GM19238 (cell line): ENCODE measurements around the gene GCH1.
"Not testable (repeated sequence)": the region's sequence is repeated elsewhere in the genome, so short reads cannot be mapped to it uniquely, and the experiment has no call there.

ENCODE experiments used
- DNase-seq: peaks from one replicate; pipeline ENCODE4 v3.0.0; 2011; ENCODE audit warnings: low spot score; ENCODE audit not compliant: insufficient read length

GCH1 gene, protein sequence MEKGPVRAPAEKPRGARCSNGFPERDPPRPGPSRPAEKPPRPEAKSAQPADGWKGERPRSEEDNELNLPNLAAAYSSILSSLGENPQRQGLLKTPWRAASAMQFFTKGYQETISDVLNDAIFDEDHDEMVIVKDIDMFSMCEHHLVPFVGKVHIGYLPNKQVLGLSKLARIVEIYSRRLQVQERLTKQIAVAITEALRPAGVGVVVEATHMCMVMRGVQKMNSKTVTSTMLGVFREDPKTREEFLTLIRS

DNA sequence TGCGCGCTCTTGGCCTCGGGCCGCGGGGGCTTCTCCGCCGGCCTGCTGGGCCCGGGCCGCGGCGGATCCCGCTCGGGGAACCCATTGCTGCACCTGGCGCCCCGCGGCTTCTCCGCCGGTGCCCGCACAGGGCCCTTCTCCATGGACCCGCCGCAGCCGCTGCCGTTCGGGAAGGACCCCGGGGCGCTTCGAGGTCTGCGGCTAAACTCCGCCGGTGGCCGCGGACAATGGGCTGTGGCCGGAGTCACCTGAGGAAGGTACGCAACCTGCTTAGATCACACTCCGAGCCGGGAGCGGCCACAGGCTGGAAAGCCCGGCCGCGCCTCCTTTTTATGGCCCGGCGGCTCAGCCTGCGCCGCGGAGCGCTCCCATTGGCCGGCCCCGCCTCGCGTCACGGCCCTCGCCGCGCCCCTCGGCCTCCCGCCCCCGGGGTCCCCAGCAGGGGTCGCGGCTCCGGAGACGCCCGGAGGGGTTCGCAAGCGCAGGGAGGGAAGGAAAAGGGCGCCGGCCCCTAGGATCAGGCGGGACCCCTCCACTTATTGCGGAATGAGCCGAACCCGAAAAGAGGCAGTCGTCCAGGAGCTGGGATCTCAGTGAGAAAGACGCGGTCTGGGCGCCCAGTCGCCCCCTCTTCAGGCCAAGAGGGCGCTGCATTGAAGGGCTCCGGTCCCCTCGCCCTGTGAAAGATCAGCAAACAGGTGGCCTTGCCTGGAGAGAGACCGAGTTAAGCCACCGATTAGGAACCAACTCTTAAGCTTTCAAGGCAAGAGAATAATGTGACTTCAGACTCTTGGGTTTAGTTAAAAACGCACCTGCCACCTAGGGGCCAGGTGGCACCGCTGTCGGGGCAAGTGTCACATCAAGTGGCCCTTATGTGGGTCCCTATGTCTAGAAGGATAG, at the start of gene GCH1:
GCH1 (minus strand) TSS at position 306 of the 900 bp plus-strand sequence; CDS start at position 143, 163 bp downstream.
- peak; percentile 55 for DNase-seq

DNA sequence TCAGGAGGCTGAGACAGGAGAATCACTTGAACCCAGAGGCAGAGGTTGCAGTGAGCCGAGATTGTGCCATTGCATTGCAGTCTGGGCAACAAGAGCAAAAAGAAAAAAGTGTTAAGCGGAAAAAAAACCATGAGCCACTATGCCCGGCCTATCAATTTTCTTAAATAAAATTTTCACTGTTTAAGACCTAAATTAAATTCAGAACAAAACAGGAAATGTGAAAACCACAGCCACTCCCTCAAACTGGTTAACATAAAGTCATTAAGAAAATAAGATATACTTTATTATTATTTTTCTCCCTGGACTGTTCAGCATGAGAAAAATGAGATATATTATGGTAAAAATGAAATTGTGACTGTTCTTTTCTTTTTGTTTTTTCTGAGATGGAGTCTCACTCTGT, 44.6 kb upstream of the GCH1 start:
- no peak for DNase-seq

DNA sequence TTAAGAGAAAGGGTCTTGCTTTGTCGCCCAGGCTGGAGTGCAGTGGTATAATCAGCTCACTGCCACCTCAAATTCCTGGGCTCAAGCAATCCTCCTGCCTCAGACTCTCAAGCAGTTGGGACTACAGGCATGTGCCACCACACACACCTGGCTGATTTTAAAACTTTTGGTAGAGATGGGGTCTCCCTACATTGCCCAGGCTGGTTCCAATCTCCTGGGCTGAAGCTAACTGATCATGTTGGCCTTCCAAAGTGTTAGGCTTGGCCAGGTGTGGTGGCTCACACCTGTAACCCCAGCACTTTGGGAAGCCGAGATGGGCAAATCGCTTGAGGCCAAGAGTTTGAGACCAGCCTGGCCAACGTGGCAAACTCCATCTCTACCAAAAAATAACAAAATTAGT, 43.9 kb upstream of the GCH1 start:
- DNase-seq: no peak

DNA sequence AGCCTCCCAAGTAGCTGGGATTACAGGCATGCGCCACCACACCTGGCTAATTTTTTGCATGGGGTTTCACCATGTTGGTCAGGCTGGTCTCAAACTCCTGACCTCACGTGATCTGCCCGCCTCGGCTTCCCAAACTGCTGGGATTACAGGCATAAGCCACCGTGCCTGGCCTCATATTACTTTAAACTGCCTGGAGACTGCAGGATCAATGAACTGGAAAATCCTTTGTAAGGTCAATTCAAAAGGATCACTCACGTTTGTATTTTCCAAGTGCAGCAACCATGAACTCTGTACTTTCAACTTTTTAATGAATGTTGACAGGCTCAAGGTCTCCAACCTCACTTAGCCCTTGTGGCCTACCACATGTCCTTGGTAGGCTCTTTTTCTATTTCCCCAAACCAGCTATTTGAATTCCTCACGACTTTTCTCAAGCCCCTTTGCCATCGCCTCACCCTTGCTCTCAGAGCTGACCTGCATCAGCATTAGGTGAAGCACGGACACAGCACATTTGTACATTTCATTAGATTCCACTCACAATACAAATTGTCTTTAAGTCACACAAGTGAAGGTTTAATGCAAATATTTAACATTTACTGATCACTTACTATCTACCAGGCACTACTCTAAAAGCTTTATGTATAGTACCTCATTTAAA, 42.2 kb upstream of the GCH1 start:
- DNase-seq: no peak

DNA sequence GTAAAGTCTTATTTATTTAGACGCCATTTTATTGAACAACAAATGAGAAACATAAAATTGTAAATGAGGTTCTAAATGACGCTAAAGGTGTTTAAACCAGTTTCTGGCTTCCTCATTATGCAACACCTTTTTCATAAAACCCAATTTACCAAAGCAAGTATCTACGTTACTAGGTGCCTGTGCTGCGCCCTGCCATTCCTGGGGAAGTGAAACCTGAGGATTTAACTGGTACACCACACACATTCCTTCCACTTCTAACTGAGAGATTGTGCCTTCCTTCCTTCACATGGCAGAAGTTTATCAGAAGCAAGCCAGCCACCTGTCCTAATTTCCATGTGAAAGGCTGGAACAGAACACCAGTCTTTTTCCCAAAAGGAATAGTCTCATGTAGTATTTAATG, 40.3 kb upstream of the GCH1 start:
- DNase-seq: no peak

DNA sequence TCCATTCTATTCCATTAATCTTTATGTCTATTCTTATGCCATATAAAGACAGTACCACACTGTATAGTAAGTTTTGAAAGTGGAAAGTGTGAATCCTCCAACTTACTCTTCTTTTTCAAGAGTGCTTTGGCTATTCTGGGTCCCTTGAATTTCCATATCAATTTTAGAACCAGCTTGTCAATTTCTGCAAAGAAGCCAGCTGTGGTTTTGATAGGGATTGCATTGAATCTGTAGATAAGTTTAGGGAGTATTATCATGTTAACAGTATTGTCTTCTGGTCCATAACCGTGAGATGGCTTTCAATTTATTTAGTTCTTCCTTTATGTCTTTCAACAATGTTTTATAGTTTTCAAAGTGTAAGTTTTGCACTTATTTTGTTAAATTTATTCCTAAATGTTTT, 34.2 kb upstream of the GCH1 start:
- DNase-seq: no peak

DNA sequence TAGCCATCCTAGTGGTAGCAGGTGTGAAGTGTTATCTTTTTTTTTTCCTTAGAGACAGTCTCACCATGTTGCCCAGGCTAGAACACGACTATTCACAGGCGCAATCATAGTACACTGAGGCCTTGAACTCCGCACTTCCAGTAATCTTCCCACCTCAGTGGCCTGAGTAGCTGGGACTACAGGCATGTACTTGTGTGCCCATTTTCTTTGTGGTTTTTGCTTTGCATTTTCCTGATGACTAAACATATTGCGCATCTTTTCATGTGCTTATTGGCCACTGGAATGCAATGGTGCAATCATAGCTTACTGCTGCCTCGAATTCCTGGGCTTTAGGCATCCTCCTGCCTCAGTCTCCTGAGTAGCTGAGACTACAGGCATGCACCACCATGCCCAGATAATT, 33.3 kb upstream of the GCH1 start:
- DNase-seq: no peak

DNA sequence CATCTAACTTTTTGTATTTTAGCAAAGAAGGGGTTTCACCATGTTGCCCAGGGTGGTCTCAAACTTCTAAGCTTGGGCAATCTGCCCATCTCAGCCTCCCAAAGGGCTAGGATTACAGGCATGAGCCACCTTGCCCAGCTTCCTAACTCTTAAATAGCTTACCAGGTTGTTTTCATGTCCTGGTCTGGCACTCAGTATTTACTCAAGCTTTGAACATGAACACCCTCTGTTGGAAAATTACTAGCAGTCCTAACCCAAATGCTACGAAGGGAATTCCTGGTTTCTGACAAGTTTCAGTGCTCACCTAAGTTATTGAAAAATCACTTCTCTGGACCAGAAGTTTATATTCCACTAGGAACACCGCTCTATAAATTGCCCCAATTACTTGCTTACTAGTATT, 32.5 kb upstream of the GCH1 start:
- no peak for DNase-seq

DNA sequence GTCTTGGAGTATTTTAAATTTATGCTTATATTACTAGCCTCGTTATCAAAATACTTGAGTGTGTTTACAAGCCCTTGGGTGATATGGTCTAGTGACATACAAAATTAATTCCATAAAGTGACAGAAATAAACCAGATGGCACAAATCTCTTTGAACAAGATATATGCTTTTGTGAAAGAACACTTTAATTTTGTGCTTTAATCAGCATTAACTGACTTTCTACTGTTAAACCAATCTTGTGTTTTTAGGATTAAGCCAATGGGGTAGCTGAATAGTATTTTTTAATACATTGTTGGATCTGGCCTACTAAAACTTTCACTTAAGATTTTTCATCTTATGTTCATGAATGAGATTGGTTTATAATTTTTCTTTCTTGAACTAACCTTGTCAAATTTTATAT, 30.4 kb upstream of the GCH1 start:
- DNase-seq: no peak

DNA sequence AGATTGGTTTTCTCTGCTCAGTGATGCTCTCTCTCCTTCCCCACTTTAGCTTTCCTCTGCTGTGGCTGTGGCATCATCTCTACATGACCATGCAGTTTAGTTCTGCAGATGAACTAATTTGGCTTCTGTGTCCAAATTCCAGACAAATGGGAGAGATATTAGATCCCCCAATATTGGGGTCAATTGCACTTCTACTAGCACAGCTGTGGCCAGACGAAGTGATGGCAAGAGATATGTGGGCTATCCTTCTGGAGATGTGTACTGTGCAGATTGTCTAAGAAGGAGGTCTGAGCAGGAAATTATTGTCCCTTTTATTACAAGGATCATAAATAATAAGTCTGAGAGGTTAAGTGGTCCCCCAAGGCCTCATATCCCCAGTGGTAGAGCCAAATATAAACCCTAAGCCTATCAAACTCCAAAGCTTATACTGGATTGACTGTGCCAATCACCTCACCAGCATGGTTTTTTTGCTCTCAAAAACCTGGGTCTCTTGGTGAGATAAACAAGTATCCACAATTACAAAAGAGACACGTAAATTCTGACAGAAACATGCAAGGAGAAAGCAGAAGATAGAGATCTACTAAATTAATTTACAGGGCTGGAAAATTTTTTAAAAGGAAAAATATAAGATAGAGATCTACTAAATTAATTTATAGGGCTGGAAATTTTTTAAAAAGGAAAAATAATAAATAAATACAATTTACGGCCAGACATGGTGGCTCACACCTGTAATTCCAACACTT, 29.1 kb upstream of the GCH1 start:
- no peak for DNase-seq

DNA sequence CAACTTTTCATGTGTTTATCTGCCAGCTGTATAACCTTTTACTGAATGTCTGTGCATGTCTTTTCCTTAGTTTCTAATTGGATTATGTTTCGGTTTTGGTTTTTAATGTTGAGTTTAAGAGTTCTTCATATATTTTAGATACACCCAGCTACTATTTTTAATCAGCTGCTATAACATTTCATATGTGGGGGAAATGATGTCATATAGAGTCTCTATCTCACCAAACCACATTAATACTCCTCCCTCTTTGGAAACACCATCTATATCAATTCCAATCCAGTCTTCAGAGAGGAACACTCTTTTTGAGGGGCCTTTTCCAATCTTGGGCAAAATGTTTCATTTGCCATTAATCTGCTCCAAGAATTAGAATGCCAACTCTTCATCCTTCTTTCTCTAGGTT, 28.5 kb upstream of the GCH1 start:
- DNase-seq: no peak

DNA sequence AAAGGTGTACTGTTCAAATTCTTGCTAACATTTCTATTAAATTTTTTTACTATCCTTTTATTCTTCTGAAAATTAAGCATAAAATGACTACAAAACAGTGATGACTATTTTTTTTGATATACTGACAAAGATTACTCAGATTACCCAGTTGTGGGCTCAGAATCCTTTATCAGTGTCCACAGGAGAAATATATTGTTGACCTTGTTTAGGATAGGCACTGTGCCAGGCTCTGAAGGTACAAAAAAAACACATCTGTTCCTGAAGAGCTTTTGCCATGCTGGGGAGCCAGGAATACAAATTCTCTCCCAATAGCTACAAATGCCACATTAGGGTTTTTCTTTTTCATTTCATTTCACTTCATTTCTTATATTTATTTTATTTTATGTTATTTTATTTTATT, 26.9 kb upstream of the GCH1 start:
- no peak for DNase-seq

DNA sequence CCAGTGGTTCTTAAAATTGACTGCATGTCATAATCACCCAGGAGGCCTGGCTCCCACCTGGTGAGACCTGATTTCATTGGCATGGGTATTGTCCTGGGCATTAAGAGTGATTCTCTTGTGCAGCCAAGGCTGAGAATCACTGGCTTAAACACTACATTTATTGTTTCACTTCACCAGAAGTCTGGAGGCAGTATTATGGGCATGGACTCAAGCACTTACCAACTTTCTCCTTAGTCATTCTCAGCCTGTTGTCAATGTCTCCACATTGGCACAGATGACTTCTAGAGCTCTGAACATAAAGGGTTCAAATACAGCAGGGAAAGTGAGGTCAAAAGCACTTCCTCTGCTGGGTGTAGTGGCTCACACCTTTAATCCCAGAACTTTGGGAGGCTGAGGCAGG, 25.6 kb upstream of the GCH1 start:
- no peak for DNase-seq

DNA sequence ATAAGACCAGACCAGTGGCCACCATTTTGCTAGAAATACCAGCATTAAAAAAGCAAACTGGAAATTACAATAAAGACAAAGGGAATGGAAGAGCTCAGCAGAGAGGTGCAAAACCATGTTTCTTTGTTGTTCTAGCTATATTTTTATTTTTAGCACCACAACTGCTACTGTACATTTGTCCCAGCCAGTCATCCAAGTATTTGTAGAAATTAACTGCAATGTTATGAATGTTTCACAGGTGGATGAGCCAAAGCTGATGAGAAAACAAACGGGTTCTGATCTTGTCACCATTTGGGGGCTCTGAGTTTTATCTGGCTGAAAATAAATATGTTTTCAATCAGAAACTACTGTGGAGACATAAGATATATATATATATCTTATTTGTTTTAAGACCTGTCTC, 24.9 kb upstream of the GCH1 start:
- DNase-seq: no peak

DNA sequence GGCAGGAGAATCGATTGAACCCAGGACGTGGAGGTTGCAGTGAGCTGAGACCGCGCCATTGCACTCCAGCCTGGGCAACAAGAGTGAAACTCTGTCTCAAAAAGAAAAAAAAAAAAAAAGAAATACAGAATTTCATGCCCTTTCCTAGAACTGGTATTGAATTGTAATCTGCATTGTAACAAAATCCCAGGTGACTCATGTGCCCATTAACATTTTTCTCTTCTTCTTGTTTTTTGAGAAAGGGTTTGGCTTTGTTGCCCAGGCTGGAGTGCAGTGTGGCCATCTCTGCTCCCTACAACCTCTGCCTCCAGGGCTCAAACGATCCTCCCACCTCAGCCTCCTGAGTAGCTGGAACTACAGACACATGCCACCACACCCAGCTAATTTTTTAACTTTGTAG, 23.9 kb upstream of the GCH1 start:
- not testable (repeated sequence) for DNase-seq

DNA sequence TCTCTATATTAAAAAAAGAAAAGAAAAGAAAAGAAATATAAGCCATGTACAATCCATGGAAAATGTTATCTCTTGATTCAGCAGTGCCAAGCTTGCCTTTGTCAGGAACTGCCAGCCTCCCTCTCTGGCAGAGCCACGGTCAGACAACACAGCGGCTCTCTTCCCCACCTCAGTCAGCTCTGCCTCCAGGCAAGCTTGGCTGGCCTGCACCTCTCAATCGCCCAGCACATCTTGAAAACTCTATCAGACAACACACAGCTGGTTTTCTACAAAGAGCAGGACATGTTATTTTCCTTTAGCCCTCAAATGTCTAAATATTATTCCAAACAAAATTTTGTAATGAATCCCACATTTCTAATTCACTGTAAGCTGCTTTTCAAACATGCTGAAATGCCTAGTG, 20.0 kb upstream of the GCH1 start:
- no peak for DNase-seq

DNA sequence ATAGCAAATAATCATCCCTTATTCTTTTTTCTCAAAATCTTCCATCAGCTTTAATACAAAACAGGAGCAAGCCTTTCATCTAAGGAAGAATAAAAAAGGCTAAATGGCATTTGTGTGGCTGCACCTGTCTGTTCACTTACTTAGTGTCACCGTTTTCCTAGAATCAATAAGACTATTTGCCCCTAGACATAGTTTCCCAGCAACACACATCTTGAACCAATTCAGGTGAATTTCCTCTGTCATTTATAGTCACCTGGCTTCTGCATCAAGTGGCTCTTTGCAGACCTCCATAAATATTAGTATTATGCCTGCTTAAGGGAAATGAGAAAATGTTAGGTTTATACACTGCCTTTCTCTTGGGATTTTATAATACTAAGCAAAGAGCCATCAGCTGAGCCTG, 17.4 kb upstream of the GCH1 start:
- DNase-seq: no peak

DNA sequence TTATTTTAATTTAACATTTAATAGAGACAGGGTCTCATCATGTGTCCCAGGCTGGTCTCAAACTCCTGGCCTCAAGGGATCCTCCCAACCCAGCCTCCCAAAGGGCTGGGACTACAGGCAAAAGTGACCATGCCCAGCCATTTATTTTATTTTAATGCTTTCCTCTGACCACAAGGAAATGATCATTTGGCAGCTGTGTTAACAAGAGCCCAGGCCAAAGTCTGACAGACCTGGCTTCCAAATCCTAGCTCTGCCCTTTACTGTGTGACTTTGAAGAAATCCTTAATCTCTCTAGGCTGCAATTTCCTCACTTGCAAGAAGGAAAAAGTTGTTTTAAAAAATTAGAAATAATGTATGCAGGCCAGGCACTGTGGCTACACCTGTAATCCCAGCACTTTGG, 16.7 kb upstream of the GCH1 start:
- DNase-seq: no peak

DNA sequence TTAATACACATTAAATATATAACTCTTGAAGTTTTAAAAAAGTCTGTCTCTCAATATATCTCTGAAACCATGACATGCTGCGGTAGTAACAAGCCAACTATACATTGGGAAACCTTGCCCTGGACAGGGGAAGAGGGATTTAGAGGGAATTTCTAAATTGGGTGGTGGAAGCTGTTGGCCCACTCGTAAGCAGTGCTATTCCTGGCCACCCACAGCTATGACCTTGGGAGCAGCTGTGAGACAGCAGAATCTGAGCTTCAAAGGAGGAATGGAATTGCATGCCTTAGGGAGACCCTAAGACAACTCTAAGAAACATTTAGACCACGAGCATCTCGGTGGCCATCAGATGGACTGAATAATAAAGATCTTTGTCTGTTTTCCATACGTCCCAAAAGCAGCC, 15.8 kb upstream of the GCH1 start:
- no peak for DNase-seq

DNA sequence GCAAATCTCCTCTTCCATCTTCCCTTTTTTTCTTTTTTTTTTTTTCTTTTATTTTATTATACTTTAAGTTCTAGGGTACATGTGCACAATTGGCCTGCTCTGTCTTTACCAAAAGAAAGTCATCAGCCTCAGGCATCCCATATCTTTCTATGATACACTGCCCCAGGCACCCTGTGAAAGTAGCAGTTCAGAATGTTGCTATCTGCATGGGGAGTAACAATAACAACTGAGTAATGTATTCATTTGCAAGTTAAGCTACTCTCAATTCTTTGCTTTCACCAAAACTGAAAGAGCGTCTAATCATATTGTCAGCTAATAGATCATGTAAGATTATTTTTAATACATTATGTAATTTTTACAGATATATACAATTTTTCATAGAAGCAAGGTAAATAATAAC, 13.5 kb upstream of the GCH1 start:
- no peak for DNase-seq

DNA sequence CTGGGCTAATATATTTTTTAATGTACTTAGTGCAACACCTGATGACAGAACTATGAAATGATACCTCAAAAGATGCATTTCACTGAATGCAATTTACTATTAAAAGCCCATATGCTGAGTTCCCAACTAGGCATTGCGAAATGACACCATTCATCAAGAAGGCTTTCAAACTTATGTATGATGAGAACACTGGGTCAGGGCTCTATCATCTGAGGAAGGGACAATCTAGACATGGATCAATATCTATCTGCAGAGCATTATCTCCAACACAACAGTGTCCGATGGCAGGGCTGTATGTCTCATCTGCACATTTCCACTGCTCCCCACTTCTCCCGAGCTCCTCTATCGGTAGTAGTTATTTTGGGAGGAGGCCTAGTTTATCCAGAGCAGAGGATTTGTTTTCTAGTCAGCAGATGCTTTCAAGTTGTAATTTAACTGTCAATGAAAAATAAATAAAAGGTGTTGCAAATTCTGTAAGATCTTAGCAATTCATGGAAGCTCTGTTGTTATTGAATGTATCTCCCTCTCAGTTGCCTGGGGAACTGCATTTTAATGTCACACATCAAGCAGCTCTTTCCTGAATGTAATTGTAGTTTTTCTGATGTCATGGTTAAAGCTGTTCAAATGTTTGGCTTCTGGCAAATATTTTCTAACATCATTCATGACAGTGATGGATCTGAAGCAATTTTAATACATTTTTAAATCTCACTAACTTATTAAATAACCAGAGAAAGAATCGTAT, 7.4 kb upstream of the GCH1 start:
- DNase-seq: no peak
